Measurements from ENCODE around the gene CFAP54. TPM values are rescaled to one million over a fixed set of nuclear protein-coding genes. Genes with fewer than 3 reads are reported as not detected.
"Not testable (repeated sequence)": the region's sequence is repeated elsewhere in the genome, so short reads cannot be mapped to it uniquely, and the experiment has no call there.

The CFAP54 gene, protein sequence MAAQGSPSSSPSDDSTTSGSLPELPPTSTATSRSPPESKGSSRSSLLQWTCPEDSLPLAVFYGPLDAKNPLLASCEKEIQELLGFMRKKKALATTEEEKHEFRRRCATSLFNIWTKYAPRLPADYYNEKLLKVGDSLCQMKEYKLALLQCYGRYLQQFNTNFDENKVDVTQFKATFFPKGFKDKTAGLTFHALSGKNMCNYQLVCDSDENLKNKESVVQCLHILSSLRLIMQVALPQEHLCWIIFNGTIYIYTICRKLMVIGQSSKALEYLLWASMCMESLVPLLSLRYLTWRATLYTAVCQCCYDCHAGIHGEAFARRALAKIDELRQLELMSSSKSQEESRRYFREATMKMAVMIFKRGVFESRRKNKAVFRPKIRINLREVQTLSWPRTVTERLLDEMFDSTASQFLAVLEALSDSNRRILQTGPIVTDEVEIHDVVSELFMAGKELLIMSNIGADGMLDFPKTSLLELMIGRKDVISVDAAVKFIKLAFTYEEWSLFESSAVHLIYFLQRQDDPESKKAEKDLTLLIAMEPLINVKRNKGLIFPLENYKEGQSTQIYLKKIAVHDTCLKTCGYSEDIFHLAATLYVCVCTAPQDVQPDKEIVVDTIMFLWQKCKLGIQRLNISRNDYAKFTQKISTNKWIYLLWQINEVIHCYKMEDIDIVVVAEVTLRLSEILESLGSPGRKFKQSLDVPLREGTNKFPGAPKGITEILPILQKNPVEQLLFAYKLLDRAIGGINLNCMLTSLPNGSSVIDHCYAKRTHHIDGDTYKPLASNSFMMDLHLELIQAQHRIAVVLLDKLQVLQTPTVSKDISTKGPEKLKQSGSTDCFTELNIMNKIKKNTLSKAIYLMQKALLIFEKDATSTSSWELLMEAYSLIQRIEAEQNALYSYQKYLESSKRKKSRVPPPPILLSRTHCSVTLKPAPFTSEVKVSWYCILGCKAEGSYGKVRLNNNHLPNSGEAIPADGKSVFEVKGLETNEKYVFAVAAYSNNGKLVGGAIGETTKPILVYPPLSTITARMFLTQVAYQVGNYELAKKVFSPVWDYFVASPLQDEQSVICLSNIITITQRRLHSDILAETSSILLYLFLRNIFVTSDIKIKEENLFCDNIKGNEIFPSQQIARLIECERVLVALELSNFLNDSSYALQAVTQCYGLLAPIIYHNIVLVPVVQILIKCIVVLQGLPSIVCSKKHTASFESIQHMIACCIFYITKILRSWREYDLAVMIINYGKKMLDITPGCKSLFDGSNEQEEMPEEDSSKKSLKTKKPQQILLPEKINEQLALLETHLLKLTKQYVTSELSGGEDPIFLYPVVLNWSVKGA (N-terminal part only)
- 0.96 and 4.9 TPM in 2 replicates for total RNA-seq (2014; rRNA removed; shearing (Covaris generic))

DNA sequence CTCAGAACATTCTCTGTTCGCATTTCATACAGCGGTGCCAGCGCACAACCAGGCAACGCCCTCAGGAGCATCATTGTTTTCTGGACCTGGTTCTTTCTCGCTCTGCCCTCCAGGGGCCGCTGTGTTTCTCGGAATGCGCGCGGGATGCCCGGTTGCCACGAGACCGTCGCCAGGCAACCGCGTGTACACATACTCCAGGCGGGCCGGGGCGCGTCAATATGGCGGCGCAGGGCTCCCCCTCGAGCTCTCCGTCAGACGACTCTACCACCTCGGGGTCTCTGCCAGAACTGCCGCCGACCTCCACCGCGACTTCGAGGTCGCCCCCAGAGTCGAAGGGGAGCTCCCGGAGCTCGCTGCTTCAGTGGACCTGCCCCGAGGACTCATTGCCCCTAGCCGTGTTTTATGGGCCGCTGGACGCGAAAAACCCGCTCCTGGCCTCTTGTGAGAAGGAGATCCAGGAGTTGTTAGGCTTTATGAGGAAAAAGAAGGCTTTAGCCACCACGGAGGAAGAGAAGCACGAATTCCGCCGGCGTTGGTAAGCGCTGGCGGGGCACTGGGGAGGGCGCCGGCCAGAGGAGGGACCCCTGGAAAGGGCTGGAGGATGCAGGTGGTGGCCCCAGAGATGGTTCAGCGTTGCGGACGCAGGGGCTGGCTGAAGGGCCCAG, at the start of gene CFAP54:
Gene CFAP54 (plus strand): TSS at position 186 of the 665 bp plus-strand sequence. CDS start 33 bp downstream, at position 219.
- peak; percentile 85 for DNase-seq (ENCODE audit: low spot score)

DNA sequence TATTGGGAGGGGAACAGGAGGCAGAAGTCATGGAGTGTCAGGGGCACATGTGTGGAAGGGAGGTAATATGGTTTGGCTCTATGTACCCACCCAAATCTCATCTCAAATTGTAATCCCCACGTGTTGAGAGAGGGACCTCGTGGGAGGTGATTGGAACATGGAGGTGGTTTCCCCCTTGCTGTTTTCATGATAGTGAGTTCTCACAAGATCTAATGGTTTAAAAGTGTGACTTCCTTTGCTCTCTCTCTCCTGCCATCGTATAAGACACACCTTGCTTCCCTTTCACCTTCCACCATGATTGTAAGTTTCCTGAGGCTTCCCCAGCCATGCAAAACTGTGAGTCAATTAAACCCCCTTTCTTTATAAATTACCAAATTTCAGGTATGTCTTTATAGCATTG, 47.6 kb upstream of the CFAP54 start:
- no peak for DNase-seq (ENCODE audit: low spot score)

DNA sequence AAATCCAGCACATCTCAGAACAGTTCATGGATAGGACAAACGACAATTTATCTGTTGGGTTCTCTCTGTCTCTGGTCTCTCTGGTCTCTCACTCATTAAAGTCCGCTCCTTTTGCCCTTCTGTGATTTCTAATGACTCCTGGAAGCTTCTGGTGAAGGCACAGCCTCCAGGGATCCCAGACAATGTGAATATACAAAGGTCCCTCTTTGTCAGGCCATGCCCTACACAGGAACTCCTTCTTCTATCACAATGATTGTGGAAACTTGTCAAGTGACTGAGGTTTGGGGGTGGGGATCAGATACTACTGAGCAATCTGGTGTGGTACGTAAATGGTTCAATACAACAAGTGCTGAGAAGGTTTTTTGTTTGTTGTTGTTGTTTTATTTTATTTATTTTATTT, 46.5 kb upstream of the CFAP54 start:
- no peak for DNase-seq (ENCODE audit: low spot score)

DNA sequence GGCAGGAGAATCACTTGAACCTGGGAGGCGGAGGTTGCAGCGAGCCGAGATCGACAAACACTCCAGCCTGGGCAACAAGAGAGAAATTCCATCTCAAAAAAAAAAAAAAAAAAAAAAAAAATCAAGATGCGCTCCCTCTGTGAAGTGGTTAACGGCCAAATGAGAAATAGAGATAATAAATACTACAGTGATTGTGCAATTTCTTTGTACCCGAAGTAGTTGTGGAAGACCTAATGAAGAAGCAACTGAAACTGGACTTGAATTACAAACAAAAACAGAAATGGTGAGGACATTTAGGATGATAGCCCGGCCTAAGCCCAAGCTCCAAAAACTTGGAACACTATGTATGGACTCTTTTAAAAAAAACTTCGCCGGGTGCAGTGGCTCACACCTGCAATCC, 45.0 kb upstream of the CFAP54 start:
- no peak for DNase-seq (ENCODE audit: low spot score)

DNA sequence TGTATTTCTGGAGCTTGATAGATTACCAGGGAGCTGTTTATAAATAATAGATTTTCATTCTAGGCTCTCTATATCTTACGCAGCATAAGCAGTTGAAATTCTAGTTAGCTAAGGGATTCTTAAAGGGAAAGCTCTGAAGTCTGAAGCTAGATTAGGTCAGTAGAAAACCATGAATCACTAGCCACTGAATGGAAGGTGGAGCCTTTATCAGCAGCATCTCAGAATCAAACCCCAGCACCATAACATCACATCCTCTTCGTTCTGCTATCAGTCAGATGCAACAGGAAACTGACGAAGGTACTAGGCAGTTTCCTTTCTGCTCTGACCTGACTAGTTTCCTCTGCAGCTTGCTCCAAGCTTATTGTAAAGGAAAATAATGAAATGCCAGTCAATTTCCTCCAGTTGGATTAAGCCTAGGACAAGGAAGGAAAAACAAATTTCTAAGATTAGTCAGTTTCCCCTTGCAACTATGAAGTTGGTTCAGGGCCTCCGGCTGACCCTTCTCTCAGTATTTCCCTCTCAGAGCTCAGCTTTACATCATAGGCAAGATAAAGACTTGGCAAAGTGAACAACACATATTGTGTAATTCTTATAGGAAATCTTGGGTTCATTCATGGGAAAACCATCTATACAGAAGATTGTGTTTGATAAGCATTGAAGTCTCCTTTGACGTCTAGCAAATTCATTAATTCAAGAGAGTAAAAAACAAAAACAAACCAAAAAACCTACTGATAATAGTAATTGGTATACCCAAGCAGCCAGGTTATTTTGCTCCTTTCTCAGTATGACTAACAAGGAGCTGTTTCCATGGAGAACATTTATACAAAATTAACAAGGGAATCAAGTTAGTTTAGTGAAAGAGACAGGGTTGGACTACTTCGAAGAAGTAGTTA, 43.4 kb upstream of the CFAP54 start:
- peak; percentile 95 for DNase-seq (ENCODE audit: low spot score)

DNA sequence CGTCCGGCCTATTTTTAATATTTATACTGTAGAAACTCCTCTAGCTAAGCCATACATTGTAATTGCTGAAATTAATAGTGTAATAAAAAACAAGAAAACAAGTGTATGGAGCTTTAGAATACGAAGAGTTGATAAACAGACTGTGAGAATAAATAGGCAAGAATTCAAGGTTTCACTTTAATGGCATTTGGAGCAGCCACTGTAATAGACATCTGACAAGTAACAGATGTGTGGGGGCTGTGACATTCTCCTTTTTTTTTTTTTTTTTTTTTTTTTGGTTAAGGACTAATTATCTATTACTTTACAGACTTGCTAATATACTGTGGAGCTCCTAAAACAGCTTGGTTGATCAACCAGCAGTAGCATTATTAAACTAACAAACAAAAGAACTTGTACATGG, 42.1 kb upstream of the CFAP54 start:
- no peak for DNase-seq (ENCODE audit: low spot score)

DNA sequence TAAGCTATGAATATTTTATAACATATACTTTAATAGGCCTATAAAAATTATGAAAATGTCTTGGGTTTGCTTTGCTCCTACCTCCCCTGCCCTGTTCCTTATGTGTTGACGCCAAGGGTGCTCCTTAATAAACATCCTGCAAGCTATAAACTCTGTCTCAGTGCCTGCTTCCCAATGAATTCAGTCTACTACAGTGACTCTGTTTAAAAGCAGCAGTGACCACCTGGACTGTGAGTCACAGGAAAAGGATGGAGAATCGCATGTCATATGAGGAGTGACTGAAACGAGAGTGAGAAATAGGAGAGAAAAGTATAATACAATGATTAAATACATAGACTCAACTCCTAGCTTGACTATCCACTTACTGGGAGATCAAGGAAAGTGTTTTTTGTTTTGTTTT, 41.1 kb upstream of the CFAP54 start:
- peak; percentile 87 for DNase-seq (ENCODE audit: low spot score)

DNA sequence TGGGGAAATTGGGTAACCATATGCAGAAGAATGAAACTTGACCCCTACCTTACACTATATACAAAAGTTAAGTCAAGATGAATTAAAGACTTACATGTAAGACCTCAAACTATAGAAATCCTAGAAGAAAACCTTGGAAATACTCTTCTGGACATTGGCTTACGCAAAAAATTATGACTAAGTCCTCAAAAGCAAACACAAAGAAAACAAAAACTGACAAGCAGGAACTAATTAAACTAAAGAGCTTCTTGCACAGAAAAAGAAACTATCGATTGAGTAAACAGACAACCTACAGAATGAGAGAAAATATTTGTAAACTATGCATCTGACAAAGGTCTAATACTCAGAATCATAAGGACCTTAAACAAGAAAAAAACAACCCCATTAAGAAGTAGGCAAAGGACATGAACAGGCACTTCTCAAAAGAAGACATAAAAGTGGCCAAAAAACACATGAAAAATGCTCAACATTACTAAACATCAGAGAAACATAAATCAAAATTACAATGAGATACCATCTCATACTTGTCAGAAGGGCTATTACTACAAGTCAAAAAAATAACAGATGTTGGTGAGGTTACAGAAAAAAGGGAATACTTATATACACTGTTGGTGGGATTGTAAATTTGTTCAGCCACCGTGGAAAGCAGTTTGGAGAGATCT, 37.0 kb upstream of the CFAP54 start:
- DNase-seq (ENCODE audit: low spot score): no peak

DNA sequence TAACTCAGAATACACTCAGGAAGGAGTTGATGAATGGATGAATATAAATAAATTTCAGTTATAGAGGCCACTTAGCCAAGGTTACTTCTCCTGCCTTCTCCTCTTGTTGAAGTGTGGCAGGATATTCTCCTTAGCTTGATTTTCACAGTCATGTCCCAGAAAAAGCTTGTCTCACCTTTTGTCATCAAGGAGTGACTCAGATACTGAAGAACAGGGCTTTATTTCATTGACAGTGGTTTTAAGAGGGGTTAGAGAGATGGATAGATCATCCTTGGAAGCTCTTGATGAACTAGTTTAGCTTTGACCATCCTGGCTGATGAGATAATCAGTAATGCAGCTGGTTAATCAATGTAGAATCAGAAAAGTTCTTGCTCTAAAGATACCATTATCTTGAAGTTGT, 35.0 kb upstream of the CFAP54 start:
- DNase-seq (ENCODE audit: low spot score): no peak

DNA sequence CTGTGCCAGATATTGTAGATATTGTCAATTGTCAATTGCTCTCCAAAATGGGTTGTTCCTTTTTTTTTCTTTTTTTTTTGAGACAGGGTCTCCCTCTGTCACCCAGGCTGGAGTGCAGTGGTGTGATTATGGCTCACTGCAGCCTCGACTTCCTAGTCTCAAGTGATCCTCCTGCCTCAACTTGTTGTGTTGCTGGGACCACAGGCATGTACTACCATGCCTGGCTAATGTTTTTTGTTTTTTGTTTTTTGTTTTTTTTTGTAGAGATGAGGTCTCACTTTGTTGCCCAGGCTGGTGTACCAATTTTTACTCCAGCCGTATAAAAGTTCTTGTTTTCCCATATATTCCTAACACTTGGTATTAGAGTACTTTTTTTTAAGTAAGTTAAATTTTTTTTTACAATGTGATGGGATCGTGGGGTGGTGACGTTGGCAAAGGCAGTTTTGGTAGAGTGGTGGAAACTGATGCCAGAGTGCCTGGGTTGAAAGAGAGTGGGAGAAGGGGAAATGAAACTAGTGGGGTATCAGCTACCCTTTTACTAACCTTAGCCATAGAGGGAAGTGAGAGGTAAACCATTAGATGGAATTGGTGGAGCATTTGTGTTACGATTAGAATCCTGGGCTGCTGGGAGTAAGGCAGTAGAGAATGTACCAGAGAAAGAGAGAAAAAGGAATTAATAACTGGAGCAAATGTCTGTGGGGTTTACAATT, 33.0 kb upstream of the CFAP54 start:
- DNase-seq (ENCODE audit: low spot score): no peak

DNA sequence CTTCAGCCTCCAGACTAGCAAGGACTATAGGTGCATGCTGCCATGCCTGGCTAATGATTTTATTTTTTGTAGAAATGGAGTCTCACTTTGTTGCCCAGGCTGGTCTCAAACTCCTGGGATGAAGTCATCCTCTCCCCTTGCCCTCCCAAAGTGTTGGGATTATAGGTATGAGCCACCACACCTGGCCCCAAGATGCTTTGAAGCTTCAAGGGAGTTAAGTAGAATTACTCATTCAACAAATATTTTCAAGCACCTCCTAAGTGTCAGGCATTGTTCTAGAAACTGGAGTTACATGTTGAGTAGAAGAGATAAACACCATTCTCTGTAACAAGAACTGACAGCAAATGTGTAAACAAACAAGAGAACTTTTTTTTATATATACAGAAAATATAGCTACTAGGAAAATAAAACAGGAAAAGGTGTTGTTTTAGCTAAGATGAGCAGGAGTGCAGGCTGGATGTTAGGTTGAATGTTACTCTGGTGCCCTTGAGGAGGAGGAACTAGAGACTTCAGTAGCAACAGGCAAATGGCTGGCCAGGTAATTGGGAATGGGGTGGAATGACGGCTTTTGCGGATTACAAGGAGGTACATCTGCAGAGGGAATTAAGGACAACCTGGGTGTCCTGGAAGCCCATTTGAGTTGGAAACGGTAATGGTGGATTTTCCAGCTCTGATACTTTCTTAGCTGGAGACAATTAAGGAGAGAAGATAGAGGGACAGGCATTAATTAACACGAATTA, 32.0 kb upstream of the CFAP54 start:
- DNase-seq (ENCODE audit: low spot score): no peak

DNA sequence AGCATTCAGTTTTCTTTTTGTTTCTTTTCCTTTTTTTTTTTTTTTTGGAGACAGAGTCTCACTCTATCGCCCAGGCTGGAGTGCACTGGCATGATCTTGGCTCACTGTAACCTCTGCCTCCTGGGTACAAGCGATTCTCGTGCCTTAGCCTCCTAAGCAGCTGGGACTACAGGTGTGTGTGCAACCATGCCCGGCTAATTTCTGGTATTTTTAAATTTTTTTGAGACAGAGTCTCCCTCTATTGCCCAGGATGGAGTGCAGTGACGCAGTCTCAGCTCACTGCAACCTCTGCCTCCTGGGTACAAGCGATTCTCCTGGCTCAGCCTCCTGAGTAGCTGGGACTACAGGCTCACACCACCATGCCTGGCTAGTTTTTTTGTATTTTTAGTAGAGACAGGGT, 30.1 kb upstream of the CFAP54 start:
- not testable (repeated sequence) for DNase-seq (ENCODE audit: low spot score)

DNA sequence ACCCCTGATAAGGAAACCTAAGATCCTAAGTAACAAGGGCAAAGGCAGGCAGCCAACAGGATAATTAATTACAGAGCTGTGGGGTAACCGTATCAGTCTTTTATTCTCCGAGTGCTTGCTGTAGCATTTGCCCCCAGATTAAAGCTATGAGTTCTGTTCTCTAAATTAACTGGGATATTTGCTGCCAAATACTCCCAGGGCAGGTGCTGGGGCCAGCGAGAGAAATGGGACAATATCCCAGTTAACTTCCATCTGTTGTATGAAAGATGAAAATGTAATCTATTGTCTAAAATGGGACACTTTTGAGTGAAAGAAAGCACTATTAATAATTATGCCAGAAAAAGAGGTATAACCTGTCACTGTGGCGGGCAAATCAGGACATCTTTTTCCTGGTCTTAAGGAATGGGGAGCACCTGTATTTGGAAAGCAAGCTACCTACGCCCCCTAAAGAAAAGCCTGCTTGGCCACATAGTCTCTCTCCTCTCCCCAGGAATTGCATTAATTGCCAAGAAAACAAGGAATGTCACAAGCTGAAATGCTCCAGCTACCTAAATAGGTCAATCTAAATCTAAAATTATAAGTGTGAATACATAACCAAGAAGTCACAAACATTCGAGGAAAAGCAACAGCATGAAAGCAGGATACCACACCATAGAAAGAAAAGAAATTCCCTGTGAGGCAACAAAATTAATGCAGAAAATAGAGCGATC, 26.7 kb upstream of the CFAP54 start:
- no peak for DNase-seq (ENCODE audit: low spot score)

DNA sequence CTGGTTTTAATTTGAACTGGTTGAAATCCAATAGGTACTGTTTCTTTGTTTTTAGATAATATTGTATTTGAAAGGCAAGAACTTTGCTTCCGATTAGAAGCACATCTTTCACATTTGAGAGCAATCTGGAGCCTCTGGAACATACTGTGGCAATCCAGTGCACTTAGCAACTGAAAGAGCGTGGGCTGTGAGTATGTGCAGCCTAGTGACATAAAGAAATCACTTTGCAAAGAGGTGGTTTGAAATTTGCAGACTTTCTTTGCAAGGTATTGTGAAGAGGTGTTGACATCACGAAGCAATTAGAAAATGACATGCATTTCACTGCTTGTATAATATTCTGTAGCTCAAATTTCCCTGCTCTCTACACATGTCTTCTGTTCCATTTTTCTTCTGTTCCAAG, 23.5 kb upstream of the CFAP54 start:
- DNase-seq (ENCODE audit: low spot score): no peak

DNA sequence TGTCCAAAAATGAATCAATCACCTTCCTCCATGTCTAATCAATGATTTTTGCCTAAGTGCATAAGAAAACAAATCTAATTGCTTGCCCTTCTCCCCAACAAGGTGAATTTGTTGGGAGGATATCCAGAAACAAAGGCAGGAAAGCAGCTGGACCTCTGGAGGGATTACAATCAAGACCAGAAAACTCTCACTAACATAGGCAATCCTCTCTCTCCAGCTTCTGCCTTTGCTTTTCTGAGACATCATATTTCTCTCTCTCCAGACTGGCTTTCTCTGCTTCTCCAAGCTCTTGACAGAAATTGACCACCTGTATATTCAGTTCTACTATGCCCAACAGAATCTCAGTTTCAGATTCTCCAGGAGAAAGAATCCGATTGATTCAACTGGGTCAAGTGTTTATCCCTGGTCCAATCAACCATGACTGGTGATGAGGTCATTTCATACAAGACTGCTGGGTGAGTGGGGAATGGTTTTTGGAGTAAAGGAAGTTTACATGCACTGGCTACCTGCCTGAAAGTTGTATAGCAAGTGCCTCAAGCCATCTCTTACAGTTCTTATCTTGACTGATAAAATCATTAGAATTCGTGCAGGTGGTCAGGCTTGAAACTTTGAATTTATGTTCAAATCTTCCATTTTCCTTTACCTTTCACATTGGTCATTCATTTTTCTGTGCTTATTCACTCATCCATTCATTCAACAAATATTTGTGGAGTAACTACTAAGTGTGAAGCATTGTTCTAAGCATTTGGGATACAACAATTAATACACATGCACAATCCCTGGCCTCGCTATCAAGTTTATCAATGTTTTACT, 22.2 kb upstream of the CFAP54 start:
- peak; percentile 89 for DNase-seq (ENCODE audit: low spot score)

DNA sequence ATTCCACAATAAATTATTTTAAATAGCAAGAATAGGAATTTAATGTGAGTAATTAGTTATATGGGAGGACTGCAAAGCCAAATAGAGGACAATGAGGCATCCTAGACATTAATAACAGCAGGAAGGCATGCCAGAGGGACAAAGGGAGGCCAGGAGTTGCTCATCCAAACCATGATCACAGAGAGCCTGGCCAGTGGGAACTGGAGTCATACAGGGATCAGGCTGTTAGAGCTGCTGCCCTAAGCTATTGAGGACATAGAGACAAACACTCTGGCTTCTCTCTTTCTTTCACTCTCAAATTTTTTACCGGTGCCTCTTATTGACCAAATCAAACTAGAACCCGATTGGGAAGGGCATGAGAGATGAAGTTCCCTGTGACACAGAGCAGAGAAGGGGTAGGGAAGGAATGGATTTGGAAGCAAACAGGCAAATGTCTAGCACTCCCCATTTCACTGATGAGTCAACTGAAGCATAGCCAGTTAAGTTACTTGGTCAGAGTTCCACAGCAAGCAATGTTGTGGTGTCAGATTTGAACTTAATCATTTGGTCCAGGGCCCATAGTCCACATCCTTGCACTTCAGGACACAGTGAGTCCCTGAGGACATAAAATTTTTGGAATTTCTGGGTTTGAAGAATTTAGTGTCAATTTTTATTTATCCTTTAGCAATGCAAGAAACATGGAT, 17.9 kb upstream of the CFAP54 start:
- DNase-seq (ENCODE audit: low spot score): peak; percentile 55
